Glutamatergic neuron (in vitro differentiated cells): ENCODE results near the gene TEDC2. TPM values are rescaled to one million over a fixed set of nuclear protein-coding genes. Genes with fewer than 3 reads are reported as not detected.

Experiments used
- DNase-seq: peaks from one replicate; pipeline ENCODE4 v3.0.0; 2022
- H3K27ac Mint-ChIP-seq: one replicate; pipeline ENCODE4 v1.8.0; 2020; ENCODE audit warnings: mild to moderate bottlenecking, mixed read lengths, inconsistent platforms; ENCODE audit not compliant: unreplicated experiment
- H3K27me3 Mint-ChIP-seq: one replicate; pipeline ENCODE4 v1.8.0; 2020; ENCODE audit warnings: mild to moderate bottlenecking, moderate library complexity, mixed read lengths, inconsistent platforms; ENCODE audit not compliant: unreplicated experiment
- H3K36me3 Mint-ChIP-seq: one replicate; pipeline ENCODE4 v1.8.0; 2020; ENCODE audit warnings: mild to moderate bottlenecking, mixed read lengths, inconsistent platforms; ENCODE audit not compliant: unreplicated experiment
- H3K4me1 Mint-ChIP-seq: one replicate; pipeline ENCODE4 v1.8.0; 2020; ENCODE audit warnings: mild to moderate bottlenecking, low read depth, mixed read lengths, inconsistent platforms; ENCODE audit not compliant: unreplicated experiment
- H3K4me3 Mint-ChIP-seq: one replicate; pipeline ENCODE4 v1.8.0; 2020; ENCODE audit warnings: mild to moderate bottlenecking, mixed read lengths, inconsistent platforms; ENCODE audit not compliant: unreplicated experiment
- H3K9me3 Mint-ChIP-seq: one replicate; pipeline ENCODE4 v1.8.0; 2020; ENCODE audit warnings: mild to moderate bottlenecking, moderate library complexity, mixed read lengths, inconsistent platforms; ENCODE audit not compliant: unreplicated experiment
- CTCF ChIP-seq: fragments of 200-600 bp; sonication (generic); IDR thresholded peaks from one replicate; pipeline ENCODE4 v1.5.0; 2021; ENCODE audit not compliant: partially characterized antibody, unreplicated experiment
- total RNA-seq: library from RNA; stranded (reverse); fragmentation: NEBNext Ultra II Directional; extraction: Animal tissue kit (Norgen Biotek cat#: 25700); gene quantifications from one replicate; pipeline ENCODE4 v1.2.1, GENCODE V29; 2021; ENCODE audit not compliant: unreplicated experiment

Gene TEDC2
- total RNA-seq, 1 donor from 2014 or later: 21.1 TPM

GRCh38 chr16:2484898-2485508, 25.1 kb downstream of the TEDC2 start:
- H3K27ac Mint-ChIP-seq: no peak overlapping the region
- peaks cover 12% of the 10 kb centered on the region for H3K27me3 Mint-ChIP-seq
- DNase-seq: no peak
- peaks cover 9% of the 10 kb centered on the region for H3K9me3 Mint-ChIP-seq
- peak overlapping the region; percentile 46 for H3K4me3 Mint-ChIP-seq
- no peak for TF ChIP-seq CTCF
- peaks cover 32% of the 10 kb centered on the region for H3K4me1 Mint-ChIP-seq
- H3K36me3 Mint-ChIP-seq: no peaks in the 10 kb centered on the region

GRCh38 chr16:2485811-2486507, 26.1 kb downstream of the TEDC2 start:
- TF ChIP-seq CTCF: no peak
- H3K27ac Mint-ChIP-seq: no peak overlapping the region
- H3K9me3 Mint-ChIP-seq: peaks cover 9% of the 10 kb centered on the region
- no peak for DNase-seq
- no peak overlapping the region for H3K4me3 Mint-ChIP-seq
- peaks cover 32% of the 10 kb centered on the region for H3K4me1 Mint-ChIP-seq
- peaks cover 12% of the 10 kb centered on the region for H3K27me3 Mint-ChIP-seq
- no peaks in the 10 kb centered on the region for H3K36me3 Mint-ChIP-seq

- H3K4me1 Mint-ChIP-seq: peaks cover 28% of the 10 kb centered on the region
- H3K27me3 Mint-ChIP-seq: peaks cover 12% of the 10 kb centered on the region
- TF ChIP-seq CTCF: no peak
- H3K4me3 Mint-ChIP-seq: peak overlapping the region; percentile 27
- peak overlapping the region; percentile 15 for H3K27ac Mint-ChIP-seq
- H3K9me3 Mint-ChIP-seq: peaks cover 7% of the 10 kb centered on the region
- peak; percentile 21 for DNase-seq
- H3K36me3 Mint-ChIP-seq: no peaks in the 10 kb centered on the region
Observed at GRCh38 chr16:2486645-2487516, 27.0 kb downstream of the TEDC2 start.

- peaks cover 12% of the 10 kb centered on the region for H3K27me3 Mint-ChIP-seq
- no peaks in the 10 kb centered on the region for H3K36me3 Mint-ChIP-seq
- H3K4me1 Mint-ChIP-seq: peaks cover 23% of the 10 kb centered on the region
- peaks cover 7% of the 10 kb centered on the region for H3K9me3 Mint-ChIP-seq
- H3K4me3 Mint-ChIP-seq: peak overlapping the region; percentile 27
- H3K27ac Mint-ChIP-seq: peak overlapping the region; percentile 15
- DNase-seq: no peak
- no peak for TF ChIP-seq CTCF
Observed at GRCh38 chr16:2487517-2487842, 27.6 kb downstream of the TEDC2 start.
